Liver (tissue), 9 donors: Measurements from ENCODE around the gene TMEM184A. TPM values are rescaled to one million over a fixed set of nuclear protein-coding genes. Genes with fewer than 3 reads are reported as not detected.

Experiments
- DNase-seq: peaks from one replicate; pipeline ENCODE4 v3.0.0-alpha.2; 2017; ENCODE audit warnings: low spot score
- H3K27ac ChIP-seq, 2 donors: one replicate each; pipeline ENCODE4 v1.7.0; 2013; ENCODE audit warnings: inconsistent platforms in 2 of 2, low read length in 2 of 2, control low read depth in 1 of 2, low read depth in 1 of 2, mild to moderate bottlenecking in 1 of 2
- H3K27me3 ChIP-seq, 4 donors: one replicate each; pipeline versions ENCODE4 v1.6.1 to v1.7.0; 2013; ENCODE audit warnings: low read length in 3 of 4, inconsistent platforms in 1 of 4, mild to moderate bottlenecking in 1 of 4, moderate library complexity in 1 of 4; ENCODE audit not compliant: control insufficient read depth in 4 of 4, insufficient read depth in 4 of 4
- H3K36me3 ChIP-seq, 4 donors: one replicate each; pipeline versions ENCODE4 v1.6.1 to v1.7.0; 2013; ENCODE audit warnings: low read length in 3 of 4, mild to moderate bottlenecking in 3 of 4, low read depth in 1 of 4, moderate library complexity in 1 of 4; ENCODE audit not compliant: control insufficient read depth in 4 of 4, insufficient read depth in 3 of 4
- H3K4me1 ChIP-seq, 4 donors: one replicate each; pipeline versions ENCODE4 v1.6.1 to v1.7.0; 2013; ENCODE audit warnings: low read length in 3 of 4, mild to moderate bottlenecking in 3 of 4, moderate library complexity in 1 of 4; ENCODE audit not compliant: control insufficient read depth in 4 of 4, insufficient read depth in 4 of 4
- H3K4me3 ChIP-seq, 3 donors: one replicate each; pipeline versions ENCODE4 v1.6.1 to v1.7.0; 2013; ENCODE audit warnings: low read length in 3 of 3, control low read depth in 1 of 3, low read depth in 1 of 3, mild to moderate bottlenecking in 1 of 3
- H3K9ac ChIP-seq, 2 donors: one replicate each; pipeline ENCODE4 v1.7.0; 2013; ENCODE audit warnings: low read length in 2 of 2, mild to moderate bottlenecking in 2 of 2, moderate library complexity in 2 of 2, control low read depth in 1 of 2, low read depth in 1 of 2
- H3K9me3 ChIP-seq, 4 donors: one replicate each; pipeline versions ENCODE4 v1.6.1 to v1.7.0; 2013; ENCODE audit warnings: low read length in 3 of 4; ENCODE audit not compliant: control insufficient read depth in 4 of 4
- ATF3 ChIP-seq: IDR thresholded peaks from 2 replicates; pipeline ENCODE4 v1.6.1; 2016; ENCODE audit warnings: antibody characterized with exemption
- EGR1 ChIP-seq, 2 donors: IDR thresholded peaks; 2 replicates each; pipeline ENCODE4 v1.6.1; 2016 to 2018; ENCODE audit warnings: antibody characterized with exemption in 2 of 2, low read depth in 2 of 2
- FOXA1 ChIP-seq: IDR thresholded peaks from 2 replicates; pipeline ENCODE4 v1.6.1; 2016; ENCODE audit warnings: antibody characterized with exemption
- FOXA2 ChIP-seq: IDR thresholded peaks from 2 replicates; pipeline ENCODE4 v1.6.1; 2016; ENCODE audit warnings: antibody characterized with exemption
- GABPA ChIP-seq, 2 donors: IDR thresholded peaks in 1 of 2; conservative IDR thresholded peaks in 1 of 2; 2 replicates each; pipeline ENCODE4 v1.6.1; 2016; ENCODE audit warnings: antibody characterized with exemption in 2 of 2, mild to moderate bottlenecking in 1 of 2, moderate library complexity in 1 of 2
- HNF4A ChIP-seq, 2 donors: conservative IDR thresholded peaks; 2 replicates each; pipeline ENCODE4 v1.6.1; 2016; ENCODE audit warnings: antibody characterized with exemption in 2 of 2, mild to moderate bottlenecking in 2 of 2
- HNF4G ChIP-seq: IDR thresholded peaks from 2 replicates; pipeline ENCODE4 v1.6.1; 2016; ENCODE audit warnings: antibody characterized with exemption
- JUND ChIP-seq, 2 donors: IDR thresholded peaks; 2 replicates each; pipeline ENCODE4 v1.6.1; 2016; ENCODE audit warnings: antibody characterized with exemption in 2 of 2
- MAX ChIP-seq: IDR thresholded peaks from 2 replicates; pipeline ENCODE4 v1.6.1; 2016; ENCODE audit warnings: antibody characterized with exemption
- NR2F2 ChIP-seq: IDR thresholded peaks from 2 replicates; pipeline ENCODE4 v1.6.1; 2016; ENCODE audit warnings: antibody characterized with exemption
- RAD21 ChIP-seq, 2 donors: IDR thresholded peaks; 2 replicates each; pipeline ENCODE4 v1.6.1; 2016; ENCODE audit warnings: antibody characterized with exemption in 2 of 2, mild to moderate bottlenecking in 2 of 2
- REST ChIP-seq: IDR thresholded peaks from 2 replicates; pipeline ENCODE4 v1.6.1; 2016; ENCODE audit warnings: antibody characterized with exemption, mild to moderate bottlenecking
- RXRA ChIP-seq, 2 donors: IDR thresholded peaks; 2 replicates each; pipeline ENCODE4 v1.6.1; 2017 to 2018; ENCODE audit warnings: antibody characterized with exemption in 2 of 2, mild to moderate bottlenecking in 1 of 2
- TAF1 ChIP-seq: conservative IDR thresholded peaks from 2 replicates; pipeline ENCODE4 v1.6.1; 2016; ENCODE audit warnings: antibody characterized with exemption, mild to moderate bottlenecking
- YY1 ChIP-seq: IDR thresholded peaks from 2 replicates; pipeline ENCODE4 v1.6.1; 2016; ENCODE audit warnings: antibody characterized with exemption, mild to moderate bottlenecking
- WGBS: extraction: QIAGEN DNeasy Blood & Tissue Kit; methylation state at CpG from one replicate; pipeline ENCODE4 v1.1.7; 2013; 5-methylcytosine and 5-hydroxymethylcytosine counted together
- polyA plus RNA-seq, 2 donors: library from polyadenylated mRNA; stranded (reverse) in 1 of 2; unstranded in 1 of 2; fragments of 200-250 nt in 1 of 2; fragments of >200 nt in 1 of 2; fragmentation: Nextera tagmentation in 1 of 2; extraction: Ambion mirVana in 1 of 2; gene quantifications; one replicate each; pipeline versions ENCODE4 v1.2.1 to v1.2.3, GENCODE V29; 2013 to 2015
- total RNA-seq, 2 donors: library from RNA; depleted of rRNA; stranded (reverse); fragments of >200 nt; gene quantifications; one replicate each; pipeline ENCODE4 v1.2.3, GENCODE V29; 2014
- TF ChIP-seq, protein P1 (sequence below): IDR thresholded peaks from 2 replicates; pipeline ENCODE4 v1.6.1; 2016; ENCODE audit warnings: antibody characterized with exemption
- donor health status: healthy.
- donor health status: healthy.
- donor health status: healthy.
- donor health status: healthy.
- donor health status: healthy.

The TMEM184A gene
- total and polyA plus RNA-seq, 4 donors = 1.6 to 12.6 (median 11.4) TPM

DNA sequence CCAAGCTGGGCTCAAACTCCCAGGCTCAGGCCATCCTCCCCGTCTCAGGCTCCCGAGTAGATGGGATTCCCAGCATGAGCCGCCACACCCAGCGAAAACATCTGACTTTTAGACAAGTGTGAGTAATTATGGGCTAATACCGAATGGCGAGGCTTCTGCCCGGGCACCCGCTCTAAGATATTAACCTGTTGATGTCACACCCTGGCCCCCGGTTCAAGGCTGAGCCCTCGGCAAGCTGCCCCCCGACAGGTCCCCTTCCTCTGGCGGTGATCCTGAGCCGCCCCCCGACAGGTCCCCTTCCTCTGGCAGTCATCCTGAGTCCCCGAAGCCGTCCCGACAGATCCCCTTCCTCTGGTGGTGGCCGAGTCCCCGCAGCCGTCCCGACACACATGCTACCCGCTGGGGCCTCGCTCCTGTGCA is 8.6 kb upstream of the TMEM184A start:
- no peak for DNase-seq
- peaks cover 0 to 14% (median 1%) of the 10 kb centered on the region in 4 donors for H3K36me3 ChIP-seq
- no peaks in the 10 kb centered on the region for H3K9me3 ChIP-seq
- no peak overlapping the region for H3K9ac ChIP-seq
- H3K27me3 ChIP-seq = no peaks in the 10 kb centered on the region
- peaks cover 7 to 8% (median 7%) of the 10 kb centered on the region in 4 donors for H3K4me1 ChIP-seq
- no peak overlapping the region for H3K27ac ChIP-seq
- TF ChIP-seq, protein P1, sequence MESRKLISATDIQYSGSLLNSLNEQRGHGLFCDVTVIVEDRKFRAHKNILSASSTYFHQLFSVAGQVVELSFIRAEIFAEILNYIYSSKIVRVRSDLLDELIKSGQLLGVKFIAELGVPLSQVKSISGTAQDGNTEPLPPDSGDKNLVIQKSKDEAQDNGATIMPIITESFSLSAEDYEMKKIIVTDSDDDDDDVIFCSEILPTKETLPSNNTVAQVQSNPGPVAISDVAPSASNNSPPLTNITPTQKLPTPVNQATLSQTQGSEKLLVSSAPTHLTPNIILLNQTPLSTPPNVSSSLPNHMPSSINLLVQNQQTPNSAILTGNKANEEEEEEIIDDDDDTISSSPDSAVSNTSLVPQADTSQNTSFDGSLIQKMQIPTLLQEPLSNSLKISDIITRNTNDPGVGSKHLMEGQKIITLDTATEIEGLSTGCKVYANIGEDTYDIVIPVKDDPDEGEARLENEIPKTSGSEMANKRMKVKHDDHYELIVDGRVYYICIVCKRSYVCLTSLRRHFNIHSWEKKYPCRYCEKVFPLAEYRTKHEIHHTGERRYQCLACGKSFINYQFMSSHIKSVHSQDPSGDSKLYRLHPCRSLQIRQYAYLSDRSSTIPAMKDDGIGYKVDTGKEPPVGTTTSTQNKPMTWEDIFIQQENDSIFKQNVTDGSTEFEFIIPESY = no peak
- no peak for TF ChIP-seq HNF4G
- no peak for TF ChIP-seq ATF3
- no peak for TF ChIP-seq REST
- no peak for TF ChIP-seq NR2F2
- TF ChIP-seq MAX = no peak
- TF ChIP-seq JUND (IDR thresholded peaks at IDR 0.05) = no peak
- no peak for TF ChIP-seq YY1
- TF ChIP-seq RAD21 (IDR thresholded peaks at IDR 0.05) = no peak
- TF ChIP-seq GABPA (IDR thresholded peaks at IDR 0.05 in 1 of 2, conservative IDR thresholded peaks at IDR 0.05 in 1 of 2) = no peak
- TF ChIP-seq FOXA2 = no peak
- no peak for TF ChIP-seq TAF1
- H3K4me3 ChIP-seq = no peak overlapping the region
- WGBS = 85% methylated on average over 23 of the region's 23 CpGs

DNA sequence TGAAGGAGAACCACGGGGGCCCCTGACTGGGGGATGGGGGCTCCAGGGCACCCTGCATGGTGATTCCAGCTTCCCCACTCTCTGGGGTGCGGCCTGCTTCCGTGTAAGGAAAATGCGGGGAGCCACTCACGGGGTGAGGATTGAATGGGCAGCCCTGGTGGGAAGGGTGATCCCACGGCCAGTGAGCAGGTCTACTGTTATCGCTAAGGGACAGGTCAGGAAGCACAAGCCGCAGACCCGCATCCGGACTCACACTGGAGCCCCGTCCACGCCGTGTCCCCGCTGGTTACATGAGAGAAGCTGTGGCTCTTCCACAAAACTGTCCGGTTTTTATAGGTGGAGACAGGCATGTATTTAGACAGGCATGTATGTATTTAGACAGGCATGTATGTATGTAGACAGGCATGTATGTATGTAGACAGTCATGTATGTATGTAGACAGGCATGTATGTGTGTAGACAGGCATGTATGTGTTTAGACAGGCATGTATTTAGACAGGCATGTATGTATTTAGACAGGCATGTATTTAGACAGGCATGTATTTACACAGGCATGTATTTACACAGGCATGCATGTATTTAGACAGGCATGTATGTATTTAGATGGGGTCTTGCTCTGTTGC is 8.1 kb upstream of the TMEM184A start:
- 91% methylated on average over 15 of the region's 15 CpGs for WGBS
- H3K4me3 ChIP-seq = no peak overlapping the region
- peaks cover 0 to 14% (median 1%) of the 10 kb centered on the region in 4 donors for H3K36me3 ChIP-seq
- H3K4me1 ChIP-seq = peaks cover 3 to 5% (median 4%) of the 10 kb centered on the region in 4 donors
- no peaks in the 10 kb centered on the region for H3K9me3 ChIP-seq
- no peak overlapping the region for H3K9ac ChIP-seq
- no peak for TF ChIP-seq MAX
- no peak for TF ChIP-seq NR2F2
- no peak for TF ChIP-seq REST
- TF ChIP-seq HNF4G = no peak
- TF ChIP-seq FOXA1 = no peak
- no peak for TF ChIP-seq ATF3
- no peak for TF ChIP-seq TAF1
- no peak for TF ChIP-seq RAD21 (IDR thresholded peaks at IDR 0.05)
- no peak for TF ChIP-seq JUND (IDR thresholded peaks at IDR 0.05)
- no peak for TF ChIP-seq RXRA (IDR thresholded peaks at IDR 0.05)
- TF ChIP-seq, protein P1 = no peak
- TF ChIP-seq HNF4A (conservative IDR thresholded peaks at IDR 0.05) = no peak
- TF ChIP-seq FOXA2 = no peak
- TF ChIP-seq GABPA (IDR thresholded peaks at IDR 0.05 in 1 of 2, conservative IDR thresholded peaks at IDR 0.05 in 1 of 2) = no peak
- TF ChIP-seq EGR1 (IDR thresholded peaks at IDR 0.05; ENCODE audit: low read depth in 2 of 2) = no peak
- no peak overlapping the region for H3K27ac ChIP-seq
- H3K27me3 ChIP-seq = no peaks in the 10 kb centered on the region
- DNase-seq = no peak
